GM18873 (cell line): ENCODE data around the gene RYR2.

ENCODE experiments used
- ATAC-seq: cut with Tn5 transposase; IDR thresholded peaks from one replicate; pipeline ENCODE4 v1.9.1; 2021; ENCODE audit warnings: mild to moderate bottlenecking, moderate library complexity, moderate number of reproducible peaks; ENCODE audit not compliant: unreplicated experiment, low FRiP score

Gene RYR2

DNA sequence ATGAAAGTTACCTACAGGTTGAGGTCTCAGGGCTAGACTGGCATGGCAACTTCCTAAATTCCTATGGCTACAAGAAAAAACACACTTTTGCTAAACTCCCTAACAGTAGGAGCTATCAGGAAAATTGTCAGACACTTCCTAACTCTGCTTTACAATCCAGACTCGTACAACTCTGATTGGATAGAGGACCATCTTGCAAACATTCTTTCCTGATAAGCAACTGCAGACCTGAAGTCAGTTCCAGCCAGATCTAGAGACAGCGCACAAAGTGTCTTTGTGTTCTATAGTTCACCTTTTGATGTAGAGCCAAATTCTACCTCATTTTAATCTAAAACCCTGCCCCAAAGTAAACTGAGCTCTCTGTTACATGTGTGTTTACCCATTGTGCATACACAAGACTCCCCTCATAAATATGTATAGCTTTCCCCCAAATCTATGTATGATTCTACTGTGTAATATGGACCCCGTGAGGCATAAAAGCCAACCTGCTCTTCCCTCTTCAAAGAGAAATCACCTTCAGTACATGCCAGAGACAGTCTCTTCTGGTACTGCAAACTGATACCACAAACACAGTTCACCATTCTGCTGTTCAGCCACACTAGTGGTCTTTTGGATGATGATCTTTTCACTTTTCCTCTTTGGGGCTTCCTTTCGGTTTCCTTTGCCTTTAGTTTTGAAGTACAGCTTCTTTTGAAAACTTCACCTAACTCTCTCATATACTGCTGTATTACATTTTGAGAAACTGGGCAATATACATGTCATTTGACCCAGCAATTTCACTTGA, 827.0 kb downstream of the RYR2 start:
- ATAC-seq, result no peak

DNA sequence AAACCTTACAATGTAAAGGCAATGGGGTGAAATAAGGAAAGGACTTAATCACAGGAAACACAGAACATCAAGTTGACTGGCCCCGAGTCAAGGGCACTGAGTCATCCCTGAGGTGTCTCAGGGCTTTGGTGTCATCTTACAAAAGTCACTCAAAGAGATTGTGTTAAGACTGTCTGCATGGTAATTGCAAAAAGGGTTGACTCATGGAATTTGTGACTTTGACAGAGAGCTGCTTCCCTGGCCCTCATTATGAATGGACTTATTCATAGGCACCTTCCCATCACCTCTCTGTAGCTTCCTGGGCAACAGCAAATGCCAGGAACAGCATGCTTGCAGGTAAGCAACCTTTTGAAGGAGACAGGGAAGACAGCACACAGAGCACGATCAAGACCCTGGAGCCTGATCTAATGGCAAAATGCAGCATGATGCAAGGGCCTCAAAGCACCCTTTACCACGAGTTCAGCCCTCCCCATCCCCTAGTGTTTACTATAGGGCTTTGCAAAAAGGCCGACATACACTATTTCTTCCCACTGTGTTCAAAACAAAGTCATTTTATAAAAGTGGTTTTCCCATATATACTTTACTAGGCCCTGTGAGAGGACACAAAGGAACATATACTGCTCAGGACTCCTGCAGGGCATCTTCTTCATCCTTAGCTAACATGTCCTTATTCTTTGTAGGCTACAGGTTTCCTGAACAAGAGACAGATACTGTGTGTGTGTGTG, 831.7 kb downstream of the RYR2 start:
- no peak for ATAC-seq

GRCh38 chr1:237875291-237875690, 833.3 kb downstream of the RYR2 start:
- no peak for ATAC-seq

GRCh38 chr1:237877631-237878030, 835.6 kb downstream of the RYR2 start:
- ATAC-seq, result no peak

DNA sequence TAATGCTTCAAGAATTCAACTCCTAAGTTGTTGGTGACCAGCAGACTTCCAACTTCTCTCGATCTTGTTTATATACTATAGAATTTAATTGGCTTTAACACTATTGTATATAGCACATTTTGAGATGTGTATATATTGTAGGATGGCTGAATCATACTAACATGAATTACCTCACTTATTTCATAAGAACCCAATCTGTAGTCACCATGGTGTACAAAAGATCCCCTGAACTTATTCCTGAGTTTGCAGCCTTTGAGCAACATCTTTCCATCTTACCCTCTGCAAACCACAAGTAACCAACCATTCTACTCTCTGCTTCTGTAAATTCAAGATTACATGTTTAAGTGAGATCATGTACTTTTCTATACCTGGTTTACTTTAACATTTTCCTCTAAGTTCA, 836.4 kb downstream of the RYR2 start:
- no peak for ATAC-seq

- ATAC-seq, result no peak
Observed at GRCh38 chr1:237879195-237879594, 837.2 kb downstream of the RYR2 start.
